Endothelial cell of umbilical vein (primary cell): Measurements from ENCODE around the gene SMC4.

Source experiments
- EZH2 ChIP-seq: IDR thresholded peaks from 2 replicates; pipeline ENCODE4 v1.6.1; 2012; ENCODE audit warnings: borderline replicate concordance, low read depth, mild to moderate bottlenecking, moderate library complexity, low read length, inconsistent platforms; ENCODE audit not compliant: severe bottlenecking
- GATA2 ChIP-seq: IDR thresholded peaks from 2 replicates; pipeline ENCODE4 v1.7.0; 2011; ENCODE audit warnings: low read depth, mild to moderate bottlenecking, moderate library complexity, mixed read lengths, low read length; ENCODE audit not compliant: insufficient read length, insufficient read depth
- MYC ChIP-seq: IDR thresholded peaks from one replicate; pipeline ENCODE4 v1.6.1; 2011; ENCODE audit warnings: mild to moderate bottlenecking, low read depth, low read length
- POLR2A ChIP-seq: IDR thresholded peaks from 2 replicates; pipeline ENCODE4 v1.6.1; 2012; ENCODE audit warnings: low read depth, mild to moderate bottlenecking, control low read depth, low read length
- POLR2AphosphoS5 ChIP-seq: IDR thresholded peaks from 2 replicates; pipeline ENCODE4 v1.6.1; 2012; ENCODE audit warnings: low read depth, mild to moderate bottlenecking, control low read depth, low read length, moderate library complexity; ENCODE audit not compliant: insufficient read depth
- TF ChIP-seq, protein P1 (sequence below), 2 donors: IDR thresholded peaks; 1 replicate in 1 of 2; 2 replicates in 1 of 2; pipeline ENCODE4 v1.5.1; 2011; ENCODE audit warnings: low read length in 2 of 2, mild to moderate bottlenecking in 2 of 2, moderate library complexity in 2 of 2, control low read depth in 1 of 2, inconsistent platforms in 1 of 2, low read depth in 1 of 2; ENCODE audit not compliant: insufficient read depth in 1 of 2; ENCODE audit errors: extremely low read depth in 1 of 2
- TF ChIP-seq, protein P2 (sequence below): IDR thresholded peaks from 2 replicates; pipeline ENCODE4 v1.6.1; 2011; ENCODE audit not compliant: insufficient read depth, insufficient read length

DNA sequence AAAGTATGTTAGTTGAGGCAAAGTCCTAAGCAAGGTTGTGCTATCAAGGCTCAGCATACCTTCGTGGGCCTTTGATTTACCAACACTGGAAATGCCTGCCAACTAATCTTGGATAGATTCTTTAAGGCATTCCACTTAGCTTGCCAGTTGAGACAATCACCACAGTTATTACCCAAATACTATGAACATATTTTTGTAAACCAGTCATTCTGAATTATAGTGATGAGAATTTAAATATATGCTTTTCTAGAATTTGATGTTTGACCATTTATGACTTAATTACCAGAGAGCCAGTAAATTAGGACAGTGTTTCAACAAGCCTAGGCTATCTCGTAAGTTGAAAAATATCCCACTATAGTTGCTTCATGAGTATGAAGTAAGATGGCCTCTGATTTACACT is 34.6 kb downstream of the SMC4 start:
- TF ChIP-seq POLR2A (no peak), MYC (no peak), POLR2AphosphoS5 (no peak), EZH2 (no peak), GATA2 (no peak)
- TF ChIP-seq, protein P1, sequence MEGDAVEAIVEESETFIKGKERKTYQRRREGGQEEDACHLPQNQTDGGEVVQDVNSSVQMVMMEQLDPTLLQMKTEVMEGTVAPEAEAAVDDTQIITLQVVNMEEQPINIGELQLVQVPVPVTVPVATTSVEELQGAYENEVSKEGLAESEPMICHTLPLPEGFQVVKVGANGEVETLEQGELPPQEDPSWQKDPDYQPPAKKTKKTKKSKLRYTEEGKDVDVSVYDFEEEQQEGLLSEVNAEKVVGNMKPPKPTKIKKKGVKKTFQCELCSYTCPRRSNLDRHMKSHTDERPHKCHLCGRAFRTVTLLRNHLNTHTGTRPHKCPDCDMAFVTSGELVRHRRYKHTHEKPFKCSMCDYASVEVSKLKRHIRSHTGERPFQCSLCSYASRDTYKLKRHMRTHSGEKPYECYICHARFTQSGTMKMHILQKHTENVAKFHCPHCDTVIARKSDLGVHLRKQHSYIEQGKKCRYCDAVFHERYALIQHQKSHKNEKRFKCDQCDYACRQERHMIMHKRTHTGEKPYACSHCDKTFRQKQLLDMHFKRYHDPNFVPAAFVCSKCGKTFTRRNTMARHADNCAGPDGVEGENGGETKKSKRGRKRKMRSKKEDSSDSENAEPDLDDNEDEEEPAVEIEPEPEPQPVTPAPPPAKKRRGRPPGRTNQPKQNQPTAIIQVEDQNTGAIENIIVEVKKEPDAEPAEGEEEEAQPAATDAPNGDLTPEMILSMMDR (IDR thresholded peaks at IDR 0.05; ENCODE audit: extremely low read depth in 1 of 2, insufficient read depth in 1 of 2, low read depth in 1 of 2, low read length in 2 of 2) = no peak
- TF ChIP-seq, protein P2, sequence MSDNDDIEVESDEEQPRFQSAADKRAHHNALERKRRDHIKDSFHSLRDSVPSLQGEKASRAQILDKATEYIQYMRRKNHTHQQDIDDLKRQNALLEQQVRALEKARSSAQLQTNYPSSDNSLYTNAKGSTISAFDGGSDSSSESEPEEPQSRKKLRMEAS = no peak
